A549 (cell line): ENCODE data around the gene TMPRSS7. TPM values are rescaled to one million over a fixed set of nuclear protein-coding genes. Genes with fewer than 3 reads are reported as not detected.
A peak's percentile ranks its signal among the peaks of the same experiment; 100 is the strongest.

Experiments used
- ATAC-seq, 2 experiments: fragments of 200-7000 bp in 1 of 2; fragments of >200 bp in 1 of 2; cut with Nextera tagmentation in 1 of 2; cut with Tn5 transposase in 1 of 2; 3 replicates each; pipeline versions ENCODE4 v1.8.0 to v1.9.1; 2018 to 2020; ENCODE audit warnings: mild to moderate bottlenecking in 1 of 2, moderate library complexity in 1 of 2
- CTCF ChIA-PET: fragments of 300-600 bp; sonication (Branson Sonifier 250); formaldehyde crosslinking; extraction: SDS; loops from one replicate; lab custom pipeline; 2021; ENCODE audit warnings: antibody characterized with exemption, inconsistent platforms; lab: Yijun Ruan, JAX
- POLR2A ChIA-PET: fragments of 350-600 bp; formaldehyde crosslinking; extraction: SDS; loops from one replicate; lab custom pipeline; 2021; ENCODE audit warnings: antibody characterized with exemption, inconsistent platforms; lab: Yijun Ruan, JAX
- DNase-seq, 2 experiments: peaks; one replicate each; pipeline versions ENCODE4 v3.0.0 to v3.0.0-alpha.2; 2011 to 2016; ENCODE audit warnings: low read depth in 1 of 2, low spot score in 1 of 2
- FAIRE-seq: peaks from 2 replicates; lab custom pipeline; 2011; peaks lifted over from hg19 to GRCh38; lab: Jason Lieb, UNC
- H3K27ac ChIP-seq, 2 experiments: fragments of >200 bp; sonication (Bioruptor Twin); formaldehyde crosslinking; 3 replicates each; pipeline ENCODE4 v1.5.1; 2016 to 2017
- H3K4me1 ChIP-seq: fragments of >200 bp; sonication (Bioruptor Twin); formaldehyde crosslinking; 3 replicates; pipeline ENCODE4 v1.6.1; 2016
- H3K4me2 ChIP-seq: fragments of >200 bp; sonication (Bioruptor Twin); formaldehyde crosslinking; 3 replicates; pipeline ENCODE4 v1.6.1; 2016
- H3K4me3 ChIP-seq: fragments of >200 bp; sonication (Bioruptor Twin); formaldehyde crosslinking; 3 replicates; pipeline ENCODE4 v1.5.1; 2016
- H3K9me3 ChIP-seq: fragments of >200 bp; sonication (Bioruptor Twin); formaldehyde crosslinking; 3 replicates; pipeline ENCODE4 v1.6.1; 2016
- BCL3 ChIP-seq: fragments of >200 bp; sonication (Bioruptor Twin); formaldehyde crosslinking; IDR thresholded peaks from 3 replicates; pipeline ENCODE4 v1.6.1; 2016
- CBX2 ChIP-seq: fragments of 200-600 bp; sonication (generic); IDR thresholded peaks from 2 replicates; pipeline ENCODE4 v1.6.1; 2016; ENCODE audit warnings: low read depth, mild to moderate bottlenecking, borderline replicate concordance
- CBX8 ChIP-seq: fragments of 200-600 bp; sonication (generic); IDR thresholded peaks from 2 replicates; pipeline ENCODE4 v1.6.1; 2016
- CHD2 ChIP-seq: fragments of 150-350 bp; IDR thresholded peaks from 2 replicates; pipeline ENCODE4 v1.6.1; 2014; ENCODE audit warnings: low read length; ENCODE audit not compliant: partially characterized antibody
- CHD4 ChIP-seq: fragments of 200-600 bp; sonication (generic); IDR thresholded peaks from 2 replicates; pipeline ENCODE4 v1.6.1; 2016; ENCODE audit warnings: antibody characterized with exemption, mild to moderate bottlenecking, borderline replicate concordance
- E2F6 ChIP-seq: IDR thresholded peaks from 2 replicates; pipeline ENCODE4 v1.6.1; 2012; ENCODE audit warnings: low read depth, borderline replicate concordance
- EHF ChIP-seq: fragments of 250-450 bp; sonication (Bioruptor Pico); IDR thresholded peaks from 2 replicates; pipeline ENCODE4 v1.5.0; 2020; ENCODE audit warnings: mild to moderate bottlenecking
- EP300 ChIP-seq, 2 experiments: fragments of >200 bp; sonication (Bioruptor Twin); formaldehyde crosslinking; IDR thresholded peaks; 2 replicates in 1 of 2; 3 replicates in 1 of 2; pipeline ENCODE4 v1.6.1; 2016 to 2017
- FOSL2 ChIP-seq, 2 experiments: fragments of 450-650 bp in 1 of 2; fragments of >200 bp in 1 of 2; sonication (Bioruptor Twin) in 1 of 2; formaldehyde crosslinking; IDR thresholded peaks; 2 replicates each; pipeline versions ENCODE4 v1.5.0 to v1.6.1; 2016 to 2020; ENCODE audit warnings: mild to moderate bottlenecking in 1 of 2, moderate library complexity in 1 of 2
- FOXS1 ChIP-seq: fragments of 250-450 bp; sonication (Bioruptor Pico); IDR thresholded peaks from 2 replicates; pipeline ENCODE4 v1.5.0; 2020; ENCODE audit warnings: mild to moderate bottlenecking, moderate library complexity
- GATA3 ChIP-seq: IDR thresholded peaks from 2 replicates; pipeline ENCODE4 v1.6.1; 2012; ENCODE audit warnings: borderline replicate concordance
- HMGXB4 ChIP-seq: fragments of 250-450 bp; sonication (Bioruptor Pico); IDR thresholded peaks from 2 replicates; pipeline ENCODE4 v1.5.0; 2021; ENCODE audit warnings: mild to moderate bottlenecking, moderate library complexity, borderline replicate concordance
- JUN ChIP-seq, 2 experiments: fragments of >200 bp; sonication (Bioruptor Twin); formaldehyde crosslinking; IDR thresholded peaks; 2 replicates in 1 of 2; 3 replicates in 1 of 2; pipeline ENCODE4 v1.6.1; 2016 to 2017
- JUNB ChIP-seq: fragments of >200 bp; sonication (Bioruptor Twin); formaldehyde crosslinking; IDR thresholded peaks from 2 replicates; pipeline ENCODE4 v1.6.1; 2016
- MAFK ChIP-seq: fragments of 450-650 bp; IDR thresholded peaks from 2 replicates; pipeline ENCODE4 v1.6.1; 2014; ENCODE audit not compliant: partially characterized antibody
- MAX ChIP-seq: IDR thresholded peaks from 2 replicates; pipeline ENCODE4 v1.6.1; 2012
- MAZ ChIP-seq: fragments of 150-350 bp; IDR thresholded peaks from 2 replicates; pipeline ENCODE4 v1.6.1; 2014; ENCODE audit warnings: antibody characterized with exemption, low read depth, low read length, borderline replicate concordance
- MYC ChIP-seq: IDR thresholded peaks from 2 replicates; pipeline ENCODE4 v1.6.1; 2012; ENCODE audit warnings: mild to moderate bottlenecking, inconsistent platforms, low read length, improper control_type of control experiment, borderline replicate concordance
- NFE2L2 ChIP-seq: fragments of 150-350 bp; conservative IDR thresholded peaks from 2 replicates; pipeline ENCODE4 v1.6.1; 2014; ENCODE audit warnings: low read length
- RAD21 ChIP-seq, 2 experiments: fragments of >200 bp in 1 of 2; sonication (Bioruptor Twin) in 1 of 2; formaldehyde crosslinking in 1 of 2; IDR thresholded peaks in 1 of 2; conservative IDR thresholded peaks in 1 of 2; 2 replicates in 1 of 2; 3 replicates in 1 of 2; pipeline ENCODE4 v1.6.1; 2012 to 2018; ENCODE audit warnings: inconsistent platforms in 1 of 2
- SREBF2 ChIP-seq: fragments of 450-650 bp; IDR thresholded peaks from 2 replicates; pipeline ENCODE4 v1.6.1; 2014; ENCODE audit warnings: mild to moderate bottlenecking, moderate library complexity
- TP53 ChIP-seq: fragments of 250-450 bp; sonication (Bioruptor Pico); IDR thresholded peaks from 2 replicates; pipeline ENCODE4 v1.5.0; 2021; ENCODE audit warnings: mild to moderate bottlenecking, moderate library complexity
- USF2 ChIP-seq: fragments of 450-650 bp; IDR thresholded peaks from 2 replicates; pipeline ENCODE4 v1.6.1; 2014; ENCODE audit warnings: antibody characterized with exemption
- ZC3H11A ChIP-seq: fragments of 450-650 bp; IDR thresholded peaks from 2 replicates; pipeline ENCODE4 v1.6.1; 2014; ENCODE audit warnings: antibody characterized with exemption, mild to moderate bottlenecking
- WGBS: methylation state at CpG from one replicate; pipeline ENCODE4 v1.1.6; 2017; ENCODE audit errors: missing lambda C conversion rate; 5-methylcytosine and 5-hydroxymethylcytosine counted together
- polyA plus RNA-seq, 4 experiments: library from polyadenylated mRNA; depleted of rRNA in 3 of 4; stranded (reverse); fragments of >200 nt; fragmentation: RNase III in 1 of 4; extraction: RNeasy Plus Mini Kit Qiagen cat#74134 plus additional on column Dnase treatment in 1 of 4; gene quantifications; 2 replicates in 3 of 4; 3 replicates in 1 of 4; pipeline ENCODE4 v1.2.3, GENCODE V29; 2011 to 2017

TMPRSS7 gene
- polyA plus RNA-seq, 2 of the 4 experiments (the other 2 are of a cell fraction) = 0.04 to 0.09 TPM

GRCh38 chr3:112074006-112074405 is 39.5 kb downstream of the TMPRSS7 start:
- TF ChIP-seq NFE2L2 (no peak), BCL3 (no peak), ZC3H11A (no peak), MAX (no peak), CBX2 (no peak), EP300 (IDR thresholded peaks at IDR 0.05) (no peak), CHD4 (no peak), E2F6 (no peak), TP53 (CRISPR knock-in tag) (no peak), HMGXB4 (CRISPR knock-in tag) (no peak), MAZ (no peak), EHF (CRISPR knock-in tag) (no peak), FOXS1 (CRISPR knock-in tag) (no peak), RAD21 (conservative IDR thresholded peaks at IDR 0.05 in 1 of 2, IDR thresholded peaks at IDR 0.05 in 1 of 2) (no peak), MYC (no peak)
- FAIRE-seq = no peak
- Histone ChIP-seq H3K27ac (peak overlapping the region; percentile 68 to 83), H3K4me3 (no peak overlapping the region), H3K4me2 (peak overlapping the region; percentile 73), H3K9me3 (no peaks in the 10 kb centered on the region), H3K4me1 (peaks cover 24% of the 10 kb centered on the region)
- CTCF ChIA-PET = no interaction called here
- POLR2A ChIA-PET = no interaction called here
- no peak for DNase-seq
- WGBS = 74% methylated on average over 2 of the region's 2 CpGs
- ATAC-seq = no peak

- TF ChIP-seq RAD21 (conservative IDR thresholded peaks at IDR 0.05 in 1 of 2, IDR thresholded peaks at IDR 0.05 in 1 of 2) (peak; percentile 2 to 30; a peak in 1 of 5 replicates), FOSL2 (IDR thresholded peaks at IDR 0.05) (peak; percentile 62), FOSL2 (CRISPR knock-in tag; IDR thresholded peaks at IDR 0.05) (peak; percentile 81), MAFK (peak; percentile 93), CHD2 (peak; percentile 21), MYC (0 out of 2 replicates have a peak, but pooled peaks have one; percentile 28), JUNB (peak; percentile 74), CBX8 (no peak), USF2 (peak; percentile 67), JUN (IDR thresholded peaks at IDR 0.05) (peak; percentile 21 to 61; a peak in 1 of 5 replicates), SREBF2 (no peak), GATA3 (peak; percentile 76), EP300 (IDR thresholded peaks at IDR 0.05) (peak; percentile 6 to 64; a peak in 1 of 5 replicates), EHF (CRISPR knock-in tag) (no peak), E2F6 (peak; percentile 29; the same call in 1 of the 2 replicates), FOXS1 (CRISPR knock-in tag) (no peak), MAX (peak; percentile 74)
- TF ChIP-seq, all 56 proteins: peak for 12
- H3K4me2 ChIP-seq = peak overlapping the region; percentile 73
- ATAC-seq (peak; percentile 99), FAIRE-seq (peak; percentile 39), DNase-seq (peak; percentile 87 to 90)
- no peaks in the 10 kb centered on the region for H3K9me3 ChIP-seq
- ChIA-PET CTCF (no interaction called here), POLR2A (interaction anchor here (1.0 kb wide), 1 partner anchor 12 kb away, joined by 4 read pairs; no protein-coding TSS in a partner anchor)
- 5% methylated on average over 6 of the region's 6 CpGs for WGBS
- 0 out of 3 replicates have a peak overlapping the region, but pooled peaks have one; percentile 12 for H3K4me3 ChIP-seq
- peak overlapping the region; percentile 68 to 83 for H3K27ac ChIP-seq
- H3K4me1 ChIP-seq = peaks cover 24% of the 10 kb centered on the region
Measured at GRCh38 chr3:112074616-112075497, 40.3 kb downstream of the TMPRSS7 start.
